SK-N-MC (cell line): ENCODE data around the gene ACD.

Source experiments
- DNase-seq: peaks from one replicate; pipeline ENCODE4 v3.0.0-alpha.2; 2011; ENCODE audit warnings: low read depth, low spot score
- H3K27ac ChIP-seq: fragments of 200-600 bp; sonication (generic); 2 replicates; pipeline ENCODE4 v1.5.1; 2016; ENCODE audit warnings: mixed run types
- H3K36me3 ChIP-seq: fragments of 200-600 bp; sonication (generic); 2 replicates; pipeline ENCODE4 v1.6.1; 2017; ENCODE audit warnings: antibody characterized with exemption, low read length, mixed read lengths; ENCODE audit not compliant: insufficient read depth
- H3K4me3 ChIP-seq: fragments of 200-600 bp; sonication (generic); 2 replicates; pipeline ENCODE4 v1.5.1; 2016
- H3K9ac ChIP-seq: fragments of 200-600 bp; sonication (generic); 2 replicates; pipeline ENCODE4 v1.8.0; 2017; ENCODE audit warnings: mixed run types, mixed read lengths; ENCODE audit not compliant: insufficient read length
- H3K9me3 ChIP-seq: fragments of 200-600 bp; sonication (generic); 2 replicates; pipeline ENCODE4 v1.6.1; 2017; ENCODE audit warnings: low read depth, mild to moderate bottlenecking, antibody characterized with exemption, low read length, moderate library complexity, mixed read lengths
- EZH2 ChIP-seq: fragments of 200-600 bp; sonication (generic); IDR thresholded peaks from one replicate; pipeline ENCODE4 v1.6.1; 2017; ENCODE audit warnings: antibody characterized with exemption
- FOXP2 ChIP-seq: optimal IDR thresholded peaks from 2 replicates; pipeline ENCODE3; 2011; ENCODE audit warnings: mild to moderate bottlenecking, moderate library complexity; ENCODE audit not compliant: insufficient read depth; ENCODE audit errors: extremely low read length, control extremely low read depth
- POLR2AphosphoS5 ChIP-seq: IDR thresholded peaks from 2 replicates; pipeline ENCODE4 v1.6.1; 2012; ENCODE audit warnings: mild to moderate bottlenecking, low read depth, low read length, borderline replicate concordance

Gene ACD

GRCh38 chr16:67672306-67672705 is 12.2 kb upstream of the ACD start:
- Histone ChIP-seq H3K36me3 (no peaks in the 10 kb centered on the region), H3K4me3 (no peak overlapping the region), H3K9ac (no peak overlapping the region), H3K9me3 (no peaks in the 10 kb centered on the region), H3K27ac (no peak overlapping the region)
- DNase-seq: no peak
- TF ChIP-seq FOXP2 (no peak), EZH2 (no peak), POLR2AphosphoS5 (no peak)

GRCh38 chr16:67669499-67670101 is 9.5 kb upstream of the ACD start:
- no peak for DNase-seq
- Histone ChIP-seq H3K27ac (no peak overlapping the region), H3K4me3 (no peak overlapping the region), H3K9ac (no peak overlapping the region), H3K9me3 (no peaks in the 10 kb centered on the region), H3K36me3 (no peaks in the 10 kb centered on the region)
- TF ChIP-seq POLR2AphosphoS5 (no peak), FOXP2 (no peak), EZH2 (no peak)

- Histone ChIP-seq H3K27ac (no peak overlapping the region), H3K9ac (no peak overlapping the region), H3K36me3 (no peaks in the 10 kb centered on the region), H3K4me3 (no peak overlapping the region), H3K9me3 (no peaks in the 10 kb centered on the region)
- no peak for DNase-seq
- no peak for TF ChIP-seq EZH2
- no peak for TF ChIP-seq POLR2AphosphoS5
- TF ChIP-seq FOXP2: no peak
Observed at GRCh38 chr16:67668495-67669157, 8.6 kb upstream of the ACD start.

GRCh38 chr16:67667817-67668494 is 7.9 kb upstream of the ACD start:
- TF ChIP-seq FOXP2: no peak
- no peak for TF ChIP-seq POLR2AphosphoS5
- no peak for TF ChIP-seq EZH2
- Histone ChIP-seq H3K27ac (no peak overlapping the region), H3K9ac (no peak overlapping the region), H3K4me3 (no peak overlapping the region), H3K36me3 (no peaks in the 10 kb centered on the region), H3K9me3 (no peaks in the 10 kb centered on the region)
- no peak for DNase-seq

- H3K4me3 ChIP-seq: no peak overlapping the region
- H3K9ac ChIP-seq: no peak overlapping the region
- no peak overlapping the region for H3K27ac ChIP-seq
- H3K9me3 ChIP-seq: no peaks in the 10 kb centered on the region
- TF ChIP-seq FOXP2 (no peak), EZH2 (no peak), POLR2AphosphoS5 (no peak)
- no peaks in the 10 kb centered on the region for H3K36me3 ChIP-seq
- DNase-seq: no peak
Observed at GRCh38 chr16:67667453-67667816, 7.4 kb upstream of the ACD start.

- Histone ChIP-seq H3K27ac (no peak within 1 kb of the TSS), H3K9ac (no peak within 1 kb of the TSS), H3K36me3 (no peaks in the 10 kb centered on the region), H3K4me3 (no peak within 1 kb of the TSS), H3K9me3 (no peaks in the 10 kb centered on the region)
- TF ChIP-seq EZH2 (no peak), POLR2AphosphoS5 (no peak), FOXP2 (no peak)
- DNase-seq: no peak
Observed at GRCh38 chr16:67666559-67667452, 6.7 kb upstream of the ACD start, which contains the start of the genes C16orf86 and ENKD1. Gene C16orf86 (plus strand): TSS chr16:67666814. CDS start chr16:67666971, 157 bp downstream. Gene ENKD1 (minus strand): TSS chr16:67666750. CDS start chr16:67666442, 308 bp downstream.

GRCh38 chr16:67666032-67666551 is 6.0 kb upstream of the ACD start:
- no peak for DNase-seq
- Histone ChIP-seq H3K9ac (no peak overlapping the region), H3K9me3 (no peaks in the 10 kb centered on the region), H3K27ac (no peak overlapping the region), H3K4me3 (no peak overlapping the region), H3K36me3 (no peaks in the 10 kb centered on the region)
- TF ChIP-seq FOXP2 (no peak), POLR2AphosphoS5 (no peak), EZH2 (no peak)
